Stimulated activated memory B cell treated with anti-CD40 and anti-IgM and Interleukin-4, amounts not matched to agents 10 μg/mL and 1 μg/mL and 100 μg/mL, for 72 hours (primary cell): ENCODE measurements around the gene OTULIN.

Source experiments
- ATAC-seq: fragments of 150-1000 bp; cut with Tn5 transposase; 2 replicates; pipeline ENCODE4 v1.10.0; 2021
- H3K27ac Mint-ChIP-seq: one replicate; pipeline ENCODE4 v1.8.0; 2022; ENCODE audit warnings: mild to moderate bottlenecking, mixed read lengths
- H3K27me3 Mint-ChIP-seq: one replicate; pipeline ENCODE4 v1.8.0; 2022; ENCODE audit warnings: mixed read lengths
- H3K36me3 Mint-ChIP-seq: one replicate; pipeline ENCODE4 v1.8.0; 2022; ENCODE audit warnings: mixed read lengths
- H3K4me1 Mint-ChIP-seq: one replicate; pipeline ENCODE4 v1.8.0; 2022; ENCODE audit warnings: mixed read lengths
- H3K4me3 Mint-ChIP-seq: one replicate; pipeline ENCODE4 v1.8.0; 2022; ENCODE audit warnings: mild to moderate bottlenecking, moderate library complexity, mixed read lengths
- H3K9me3 Mint-ChIP-seq: one replicate; pipeline ENCODE4 v1.8.0; 2022; ENCODE audit warnings: mixed read lengths

The OTULIN gene

DNA sequence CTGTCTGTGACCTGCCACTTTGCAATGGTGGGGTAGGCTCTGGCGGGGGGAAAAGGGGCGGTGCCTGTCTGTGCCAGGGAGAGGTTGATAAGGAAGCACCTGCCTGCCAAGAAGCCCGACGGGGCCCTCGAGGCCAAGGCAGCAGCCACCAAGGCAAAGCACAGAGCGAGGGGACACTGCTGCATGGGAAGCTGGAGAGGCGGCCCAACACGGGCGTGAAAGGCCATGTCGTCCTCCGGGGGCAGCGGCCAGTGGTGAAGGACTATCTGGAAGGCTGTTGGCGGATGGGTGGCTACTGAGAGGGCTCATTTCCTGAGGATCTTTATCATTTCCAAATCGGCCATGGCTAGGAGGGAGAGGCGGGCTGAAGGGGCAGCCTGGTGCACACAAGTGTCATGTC, 66.4 kb downstream of the OTULIN start:
- Mint-ChIP-seq H3K27me3 (no peaks in the 10 kb centered on the region), H3K27ac (no peak overlapping the region), H3K9me3 (no peaks in the 10 kb centered on the region), H3K4me1 (peaks cover 5% of the 10 kb centered on the region), H3K4me3 (no peak overlapping the region), H3K36me3 (peaks cover 42% of the 10 kb centered on the region)
- no peak for ATAC-seq

DNA sequence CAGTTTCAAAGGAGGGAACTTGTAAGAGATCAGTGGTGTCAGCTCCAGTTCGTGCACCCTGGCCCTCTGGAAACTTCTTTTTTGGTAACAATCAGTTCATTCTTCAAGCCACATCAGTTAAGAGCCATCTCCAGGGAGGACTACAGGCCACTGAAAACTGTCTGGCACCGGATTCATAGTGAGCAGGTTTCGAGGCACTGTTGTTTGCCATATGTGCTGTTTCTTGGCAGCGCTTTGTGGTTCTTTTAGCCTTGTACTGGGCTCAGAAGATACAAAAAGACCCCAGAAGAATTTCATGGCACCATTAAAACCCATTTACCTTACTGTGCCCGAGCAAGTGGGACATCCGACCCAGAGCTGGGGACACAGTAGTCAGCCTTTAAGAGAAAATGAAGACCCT, 68.5 kb downstream of the OTULIN start:
- H3K27ac Mint-ChIP-seq, result no peak overlapping the region
- peaks cover 43% of the 10 kb centered on the region for H3K36me3 Mint-ChIP-seq
- ATAC-seq, result no peak
- no peaks in the 10 kb centered on the region for H3K9me3 Mint-ChIP-seq
- no peak overlapping the region for H3K4me3 Mint-ChIP-seq
- H3K4me1 Mint-ChIP-seq, result no peaks in the 10 kb centered on the region
- H3K27me3 Mint-ChIP-seq, result no peaks in the 10 kb centered on the region

DNA sequence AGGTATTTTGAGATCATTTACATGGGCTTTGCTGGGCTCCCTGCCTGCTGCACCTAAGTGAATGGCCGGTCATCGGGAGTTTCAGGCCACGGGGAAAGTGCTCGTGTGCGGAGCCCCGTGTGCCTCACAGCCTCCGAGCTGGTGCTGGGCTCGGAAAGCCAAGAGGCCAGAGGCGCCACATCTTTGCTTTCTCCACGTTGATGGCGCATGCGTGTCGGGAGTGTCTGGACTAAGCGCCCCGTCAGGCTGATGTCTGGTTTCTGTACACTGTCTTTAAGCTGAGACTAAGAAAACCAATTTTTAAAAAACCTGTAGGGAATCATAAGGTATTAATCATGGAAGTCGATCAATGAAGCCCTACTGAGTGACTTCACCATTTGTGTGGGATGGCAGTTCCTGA, 69.1 kb downstream of the OTULIN start:
- Mint-ChIP-seq H3K4me1 (no peaks in the 10 kb centered on the region), H3K9me3 (no peaks in the 10 kb centered on the region), H3K4me3 (no peak overlapping the region), H3K27me3 (no peaks in the 10 kb centered on the region), H3K27ac (no peak overlapping the region), H3K36me3 (peaks cover 43% of the 10 kb centered on the region)
- ATAC-seq, result no peak

DNA sequence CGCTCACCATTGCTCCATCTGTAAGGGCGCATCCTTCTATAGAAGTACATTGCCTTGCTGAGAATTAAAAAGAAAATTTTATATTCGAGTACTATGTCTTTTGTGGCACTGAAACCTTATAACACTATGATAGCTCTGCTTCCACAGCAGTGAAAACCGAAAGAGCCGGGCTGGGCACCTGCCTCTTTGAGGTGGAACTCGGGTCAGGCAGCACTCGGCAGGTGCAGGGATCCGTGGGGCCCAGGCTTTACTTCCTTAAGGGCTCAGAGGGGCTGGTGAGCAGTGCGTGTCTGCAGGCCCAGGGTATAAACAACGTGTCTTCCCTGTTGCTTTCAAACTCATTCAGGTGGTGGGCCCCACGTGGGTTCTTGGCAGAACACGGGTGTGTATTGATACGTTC, 69.9 kb downstream of the OTULIN start:
- Mint-ChIP-seq H3K27ac (no peak overlapping the region), H3K4me3 (no peak overlapping the region), H3K9me3 (no peaks in the 10 kb centered on the region), H3K36me3 (peaks cover 42% of the 10 kb centered on the region), H3K4me1 (no peaks in the 10 kb centered on the region), H3K27me3 (no peaks in the 10 kb centered on the region)
- no peak for ATAC-seq

DNA sequence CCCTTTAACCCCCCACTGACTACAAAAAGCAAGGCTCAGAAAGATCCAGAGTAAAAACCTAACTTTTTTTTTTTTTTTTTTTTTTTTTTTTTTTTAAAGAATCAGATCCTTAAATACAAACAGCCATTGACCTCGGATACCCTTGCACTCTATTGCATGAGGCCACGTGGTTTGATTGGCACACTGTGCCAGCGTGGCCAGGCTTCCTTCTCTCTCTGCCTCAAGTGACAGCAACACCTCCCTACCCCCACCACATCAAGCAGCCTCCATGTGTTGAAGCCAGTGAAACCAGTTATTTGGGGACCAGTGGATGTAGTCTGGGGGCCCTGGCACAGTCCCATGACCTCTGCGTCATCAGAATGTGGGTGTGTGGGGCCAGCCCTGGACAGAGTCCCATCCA, 71.4 kb downstream of the OTULIN start:
- no peaks in the 10 kb centered on the region for H3K27me3 Mint-ChIP-seq
- peaks cover 35% of the 10 kb centered on the region for H3K36me3 Mint-ChIP-seq
- H3K27ac Mint-ChIP-seq, result no peak overlapping the region
- no peaks in the 10 kb centered on the region for H3K4me1 Mint-ChIP-seq
- no peak for ATAC-seq
- no peaks in the 10 kb centered on the region for H3K9me3 Mint-ChIP-seq
- H3K4me3 Mint-ChIP-seq, result no peak overlapping the region

DNA sequence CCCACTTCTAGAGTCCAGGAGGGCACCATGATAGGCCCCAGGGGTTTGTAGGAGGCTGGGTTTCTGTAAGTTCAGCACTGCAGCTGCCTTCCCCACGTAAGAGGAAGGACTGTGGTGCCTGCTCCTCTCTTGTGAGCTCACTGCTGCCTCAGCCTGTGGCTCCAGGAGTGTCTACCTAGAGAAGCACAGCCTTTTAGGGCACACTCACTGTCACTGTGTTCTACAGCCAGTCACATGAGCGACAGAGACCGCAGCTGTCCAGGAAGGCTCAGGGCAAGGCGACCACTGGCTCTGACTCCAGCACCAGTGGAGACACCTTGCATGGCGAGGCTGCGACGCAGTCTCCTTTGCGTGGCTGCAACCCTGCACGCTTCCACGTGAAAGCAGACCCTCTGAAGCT, 72.8 kb downstream of the OTULIN start:
- Mint-ChIP-seq H3K4me3 (no peak overlapping the region), H3K4me1 (peaks cover 3% of the 10 kb centered on the region), H3K36me3 (peaks cover 46% of the 10 kb centered on the region), H3K27me3 (no peaks in the 10 kb centered on the region), H3K27ac (no peak overlapping the region), H3K9me3 (no peaks in the 10 kb centered on the region)
- ATAC-seq, result no peak

DNA sequence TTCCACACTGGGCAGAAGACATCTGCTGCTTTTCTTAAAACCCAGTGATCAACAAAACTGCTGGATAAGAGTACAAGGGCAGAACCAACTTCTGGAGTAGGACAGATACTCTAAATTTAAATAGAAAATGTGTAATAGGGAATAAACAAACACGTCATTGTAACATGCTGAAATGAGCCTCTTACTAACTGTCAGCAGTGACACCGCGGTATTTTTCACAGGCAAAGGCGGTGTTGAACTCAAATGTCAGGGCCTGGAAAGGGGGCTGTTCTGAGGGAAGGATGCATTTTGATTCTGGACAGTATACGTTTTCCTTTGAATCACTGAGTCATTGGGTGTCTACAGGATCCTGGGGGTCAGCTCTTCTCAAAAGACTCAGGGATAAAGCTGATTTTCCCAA, 73.5 kb downstream of the OTULIN start:
- H3K27me3 Mint-ChIP-seq, result no peaks in the 10 kb centered on the region
- H3K4me3 Mint-ChIP-seq, result no peak overlapping the region
- H3K4me1 Mint-ChIP-seq, result peaks cover 7% of the 10 kb centered on the region
- no peak overlapping the region for H3K27ac Mint-ChIP-seq
- H3K9me3 Mint-ChIP-seq, result no peaks in the 10 kb centered on the region
- no peak for ATAC-seq
- H3K36me3 Mint-ChIP-seq, result peaks cover 47% of the 10 kb centered on the region

DNA sequence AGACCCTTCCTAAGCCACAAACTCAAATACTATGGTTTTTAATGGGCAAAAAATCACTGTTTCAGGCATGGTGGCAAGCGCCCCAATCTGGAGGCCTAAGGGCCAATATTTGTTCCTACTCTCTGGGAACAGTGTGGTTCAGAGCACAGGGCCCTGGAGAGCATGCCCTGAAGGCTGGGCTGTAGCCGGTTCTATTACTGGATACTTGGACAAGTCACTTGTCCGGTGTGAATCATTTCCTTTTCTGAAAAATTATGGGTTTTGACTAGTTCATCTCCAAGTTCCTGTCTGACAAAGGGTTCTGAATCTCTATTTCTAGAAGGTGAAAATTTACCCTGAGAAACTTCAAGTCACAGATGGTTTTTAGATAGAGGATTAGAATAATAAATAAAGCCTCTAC, 75.0 kb downstream of the OTULIN start:
- ATAC-seq, result no peak
- Mint-ChIP-seq H3K4me3 (no peak overlapping the region), H3K4me1 (peaks cover 13% of the 10 kb centered on the region), H3K27me3 (no peaks in the 10 kb centered on the region), H3K36me3 (peaks cover 33% of the 10 kb centered on the region), H3K9me3 (no peaks in the 10 kb centered on the region), H3K27ac (no peak overlapping the region)

DNA sequence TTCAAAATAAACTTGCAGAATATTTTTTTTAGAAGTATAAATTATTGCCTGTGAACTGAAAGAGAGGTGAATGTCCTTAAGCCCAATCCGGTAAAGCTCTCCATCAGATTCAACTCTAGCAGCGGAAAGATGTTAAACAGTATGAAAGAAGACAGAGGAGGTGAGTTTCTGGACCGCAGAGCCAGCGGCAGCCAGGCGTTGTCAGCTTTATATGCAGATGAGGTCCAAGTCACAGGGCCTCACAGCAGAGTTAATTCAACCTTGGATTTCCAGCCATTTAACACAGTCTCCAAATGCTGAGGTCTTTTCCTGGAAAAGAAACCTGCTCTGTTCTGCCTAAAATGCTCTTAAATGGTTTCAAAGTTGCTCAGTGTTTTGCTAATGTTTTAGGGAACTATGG, 75.5 kb downstream of the OTULIN start:
- Mint-ChIP-seq H3K27ac (no peak overlapping the region), H3K36me3 (peaks cover 31% of the 10 kb centered on the region)
- no peak for ATAC-seq

DNA sequence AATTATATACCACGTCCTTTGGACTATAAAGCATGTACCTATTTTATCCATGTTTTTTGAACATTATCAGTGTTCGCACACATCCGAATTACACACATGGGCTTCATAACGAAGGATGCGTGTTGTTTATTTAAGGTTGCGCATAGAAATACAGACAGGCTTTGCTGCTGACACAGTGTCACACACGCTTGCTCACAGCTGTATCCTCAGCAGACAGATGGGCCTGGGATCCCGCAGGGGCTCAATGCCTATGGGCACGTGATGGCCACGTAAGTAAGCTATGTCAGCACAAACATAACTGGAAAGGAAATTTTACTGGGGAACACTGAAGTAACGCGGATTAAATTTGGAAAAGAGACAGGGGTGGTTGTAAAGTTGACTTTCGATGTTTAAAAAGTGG, 76.6 kb downstream of the OTULIN start:
- Mint-ChIP-seq H3K36me3 (peaks cover 31% of the 10 kb centered on the region), H3K27ac (peak overlapping the region; percentile 19), H3K4me3 (no peak overlapping the region), H3K4me1 (peaks cover 29% of the 10 kb centered on the region), H3K9me3 (no peaks in the 10 kb centered on the region), H3K27me3 (no peaks in the 10 kb centered on the region)
- no peak for ATAC-seq

More for the DNA sequence above, 75.5 kb downstream of the OTULIN start:
- H3K27me3 Mint-ChIP-seq, result no peaks in the 10 kb centered on the region
- H3K9me3 Mint-ChIP-seq, result no peaks in the 10 kb centered on the region
- peaks cover 18% of the 10 kb centered on the region for H3K4me1 Mint-ChIP-seq
- no peak overlapping the region for H3K4me3 Mint-ChIP-seq

DNA sequence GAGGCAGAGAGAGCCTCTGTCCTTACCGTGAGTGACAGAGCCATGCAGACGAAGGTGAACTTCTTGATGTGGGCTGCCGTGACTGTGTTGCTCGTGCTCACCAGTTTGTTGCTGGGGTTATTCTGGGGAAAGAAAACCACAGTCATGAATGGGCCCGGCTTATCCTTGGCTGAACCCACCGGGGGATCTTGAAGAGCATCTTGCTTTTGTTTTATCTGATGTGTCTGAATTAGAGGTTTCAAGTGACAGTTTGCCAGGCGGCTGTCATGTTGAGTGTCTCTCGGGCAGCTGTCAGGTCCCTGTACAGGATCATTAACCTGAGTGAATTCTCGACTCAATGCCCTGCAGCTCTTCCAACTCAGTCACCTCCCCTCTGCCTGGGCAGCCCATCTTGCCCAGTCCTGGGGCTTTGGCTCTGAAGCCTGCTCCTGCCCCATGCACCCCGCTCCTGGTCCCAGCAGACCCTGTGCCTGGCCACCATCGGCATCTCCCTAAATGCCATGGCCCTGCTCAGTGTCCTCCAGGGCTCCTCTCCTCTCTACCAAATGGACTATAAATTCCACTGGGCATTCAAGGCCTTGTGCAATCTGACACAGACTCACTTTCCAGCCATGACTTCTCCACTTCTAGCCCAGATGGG, 77.4 kb downstream of the OTULIN start:
- H3K4me3 Mint-ChIP-seq, result no peak overlapping the region
- peak overlapping the region; percentile 43 for H3K27ac Mint-ChIP-seq
- ATAC-seq, result no peak
- no peaks in the 10 kb centered on the region for H3K9me3 Mint-ChIP-seq
- H3K27me3 Mint-ChIP-seq, result no peaks in the 10 kb centered on the region
- H3K4me1 Mint-ChIP-seq, result peaks cover 30% of the 10 kb centered on the region
- peaks cover 24% of the 10 kb centered on the region for H3K36me3 Mint-ChIP-seq

DNA sequence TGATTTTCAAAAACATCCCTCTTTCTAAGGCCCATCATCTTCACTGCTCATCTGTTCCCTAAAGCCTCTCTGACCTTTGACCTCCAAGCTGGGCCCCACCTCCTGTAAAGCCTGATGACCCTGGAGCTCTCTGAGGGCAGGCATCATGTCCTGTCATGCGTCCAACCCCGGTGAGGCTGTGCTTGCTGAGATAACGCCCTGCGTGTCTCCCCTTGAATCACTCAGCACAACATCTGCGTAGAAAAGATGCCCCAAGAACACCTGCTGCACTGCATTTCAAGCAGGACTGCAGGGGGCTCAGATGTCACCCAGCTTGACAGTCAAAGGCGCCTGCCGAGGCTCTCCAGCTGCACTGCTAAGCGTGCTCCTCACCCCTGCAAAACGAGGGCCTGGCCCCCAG, 78.0 kb downstream of the OTULIN start:
- ATAC-seq, result no peak
- Mint-ChIP-seq H3K27ac (peak overlapping the region; percentile 43), H3K4me1 (peaks cover 30% of the 10 kb centered on the region), H3K36me3 (peaks cover 24% of the 10 kb centered on the region), H3K4me3 (no peak overlapping the region), H3K27me3 (no peaks in the 10 kb centered on the region), H3K9me3 (no peaks in the 10 kb centered on the region)

DNA sequence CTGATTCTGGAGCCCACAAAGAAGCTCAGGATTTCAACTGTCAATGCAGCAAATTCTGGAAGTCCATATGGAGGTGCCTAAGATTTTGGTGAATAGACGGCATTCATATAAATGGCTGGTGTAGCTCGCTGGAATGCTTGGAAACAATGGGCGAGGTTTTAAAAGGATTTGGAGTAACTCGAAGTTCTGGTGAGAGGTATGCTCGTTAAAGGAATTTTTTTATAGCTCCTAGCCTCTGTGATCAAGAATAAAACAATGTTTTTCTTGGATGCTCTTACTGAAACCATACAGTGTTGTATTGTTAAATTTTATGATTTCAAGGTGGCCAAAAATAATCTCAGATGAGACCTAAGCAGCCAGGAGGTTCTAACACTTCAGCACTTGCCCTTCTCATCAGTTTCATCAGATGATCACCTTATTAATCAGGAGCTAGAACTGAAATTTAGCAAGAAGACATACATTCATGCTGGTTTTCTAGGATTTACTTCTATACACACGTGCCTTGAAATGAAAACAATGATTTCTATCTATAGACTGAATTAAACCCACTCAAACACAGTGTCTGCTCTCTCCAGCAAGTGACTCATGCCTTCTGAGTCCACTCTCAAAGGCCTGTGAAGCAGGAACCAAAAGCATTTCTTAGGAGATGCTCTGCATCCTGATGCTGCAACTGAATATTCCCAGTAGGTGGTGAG, 79.2 kb downstream of the OTULIN start:
- Mint-ChIP-seq H3K27me3 (no peaks in the 10 kb centered on the region), H3K4me3 (no peak overlapping the region), H3K27ac (peak overlapping the region; percentile 78), H3K4me1 (peaks cover 30% of the 10 kb centered on the region), H3K9me3 (no peaks in the 10 kb centered on the region), H3K36me3 (peaks cover 24% of the 10 kb centered on the region)
- no peak for ATAC-seq

DNA sequence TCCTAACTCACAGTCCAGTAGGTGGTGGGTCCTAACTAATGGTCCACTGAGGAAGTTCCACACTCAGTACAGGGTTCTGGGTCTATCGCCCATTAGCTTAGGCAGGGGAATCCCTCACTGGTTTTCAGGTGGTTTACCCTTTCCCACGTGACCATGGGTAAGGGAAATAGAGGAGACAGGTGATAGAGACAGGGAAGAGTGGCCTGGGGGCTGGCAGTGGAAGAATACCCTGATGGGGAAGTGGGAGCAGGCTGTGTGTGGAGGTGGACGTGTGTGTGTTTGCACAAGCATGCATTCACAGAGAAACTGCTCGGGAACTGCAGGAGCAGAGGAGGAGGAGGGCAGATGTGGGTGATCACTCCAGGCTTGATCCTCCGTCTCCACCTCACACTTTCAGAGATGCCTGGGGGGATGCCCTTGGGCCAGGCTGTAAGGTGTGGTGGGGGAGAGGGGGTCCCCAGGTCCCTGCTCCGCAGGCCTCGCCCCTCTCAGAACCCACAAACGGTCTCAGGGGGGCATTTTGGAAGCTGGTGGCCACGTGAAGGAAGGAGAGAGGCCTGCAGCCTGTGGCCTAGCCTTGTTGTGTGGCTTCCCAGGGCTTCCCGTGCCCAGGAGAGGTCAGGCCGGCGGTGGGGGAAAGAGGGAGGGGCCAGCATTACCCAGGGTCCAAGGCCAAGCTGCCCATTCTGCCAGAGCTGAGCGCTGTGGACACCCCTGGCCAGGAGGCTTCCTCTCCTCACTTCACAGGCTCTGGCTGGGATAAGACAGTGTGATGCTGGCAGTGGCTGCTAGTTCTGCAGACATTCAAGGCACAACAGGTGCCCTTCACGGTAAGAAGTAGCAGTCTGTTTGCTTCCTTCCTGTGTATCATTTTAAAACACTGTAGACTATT, 80.0 kb downstream of the OTULIN start:
- Mint-ChIP-seq H3K4me1 (peaks cover 30% of the 10 kb centered on the region), H3K9me3 (no peaks in the 10 kb centered on the region), H3K4me3 (peak overlapping the region; percentile 22), H3K36me3 (peaks cover 24% of the 10 kb centered on the region), H3K27ac (peak overlapping the region; percentile 78), H3K27me3 (no peaks in the 10 kb centered on the region)
- ATAC-seq, result peak; percentile 68

DNA sequence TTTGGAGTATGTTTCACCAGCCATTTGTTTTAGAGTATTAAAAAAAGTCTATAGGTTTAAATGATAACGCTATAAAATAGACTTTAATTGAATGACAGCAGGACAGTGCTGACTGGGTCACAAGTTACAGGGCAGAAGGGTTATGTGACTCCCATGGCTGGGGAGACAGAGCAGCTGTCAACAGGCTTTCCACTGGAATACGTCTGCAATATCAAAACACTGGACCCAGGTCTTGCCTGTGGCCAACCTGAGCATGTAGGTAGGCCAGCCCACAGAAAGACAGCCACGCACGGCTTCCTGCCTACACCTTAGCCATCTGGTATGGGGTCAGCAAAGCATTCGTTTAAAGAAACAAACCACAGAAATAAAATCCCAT, 80.7 kb downstream of the OTULIN start:
- Mint-ChIP-seq H3K27ac (peak overlapping the region; percentile 78), H3K27me3 (no peaks in the 10 kb centered on the region), H3K4me1 (peaks cover 30% of the 10 kb centered on the region), H3K4me3 (no peak overlapping the region), H3K36me3 (peaks cover 31% of the 10 kb centered on the region), H3K9me3 (no peaks in the 10 kb centered on the region)
- ATAC-seq, result no peak
